Articular chondrocyte of knee joint (primary cell): ENCODE results near the gene DBF4. TPM values are rescaled to one million over a fixed set of nuclear protein-coding genes. Genes with fewer than 3 reads are reported as not detected.

ENCODE experiments used
- total RNA-seq: library from RNA; depleted of rRNA; stranded (reverse); fragments of >200 nt; gene quantifications from 2 replicates; pipeline ENCODE4 v1.2.3, GENCODE V29; 2012

DBF4 gene, protein sequence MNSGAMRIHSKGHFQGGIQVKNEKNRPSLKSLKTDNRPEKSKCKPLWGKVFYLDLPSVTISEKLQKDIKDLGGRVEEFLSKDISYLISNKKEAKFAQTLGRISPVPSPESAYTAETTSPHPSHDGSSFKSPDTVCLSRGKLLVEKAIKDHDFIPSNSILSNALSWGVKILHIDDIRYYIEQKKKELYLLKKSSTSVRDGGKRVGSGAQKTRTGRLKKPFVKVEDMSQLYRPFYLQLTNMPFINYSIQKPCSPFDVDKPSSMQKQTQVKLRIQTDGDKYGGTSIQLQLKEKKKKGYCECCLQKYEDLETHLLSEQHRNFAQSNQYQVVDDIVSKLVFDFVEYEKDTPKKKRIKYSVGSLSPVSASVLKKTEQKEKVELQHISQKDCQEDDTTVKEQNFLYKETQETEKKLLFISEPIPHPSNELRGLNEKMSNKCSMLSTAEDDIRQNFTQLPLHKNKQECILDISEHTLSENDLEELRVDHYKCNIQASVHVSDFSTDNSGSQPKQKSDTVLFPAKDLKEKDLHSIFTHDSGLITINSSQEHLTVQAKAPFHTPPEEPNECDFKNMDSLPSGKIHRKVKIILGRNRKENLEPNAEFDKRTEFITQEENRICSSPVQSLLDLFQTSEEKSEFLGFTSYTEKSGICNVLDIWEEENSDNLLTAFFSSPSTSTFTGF
- total RNA-seq, result 19.3 and 23.6 TPM in 2 replicates

DNA sequence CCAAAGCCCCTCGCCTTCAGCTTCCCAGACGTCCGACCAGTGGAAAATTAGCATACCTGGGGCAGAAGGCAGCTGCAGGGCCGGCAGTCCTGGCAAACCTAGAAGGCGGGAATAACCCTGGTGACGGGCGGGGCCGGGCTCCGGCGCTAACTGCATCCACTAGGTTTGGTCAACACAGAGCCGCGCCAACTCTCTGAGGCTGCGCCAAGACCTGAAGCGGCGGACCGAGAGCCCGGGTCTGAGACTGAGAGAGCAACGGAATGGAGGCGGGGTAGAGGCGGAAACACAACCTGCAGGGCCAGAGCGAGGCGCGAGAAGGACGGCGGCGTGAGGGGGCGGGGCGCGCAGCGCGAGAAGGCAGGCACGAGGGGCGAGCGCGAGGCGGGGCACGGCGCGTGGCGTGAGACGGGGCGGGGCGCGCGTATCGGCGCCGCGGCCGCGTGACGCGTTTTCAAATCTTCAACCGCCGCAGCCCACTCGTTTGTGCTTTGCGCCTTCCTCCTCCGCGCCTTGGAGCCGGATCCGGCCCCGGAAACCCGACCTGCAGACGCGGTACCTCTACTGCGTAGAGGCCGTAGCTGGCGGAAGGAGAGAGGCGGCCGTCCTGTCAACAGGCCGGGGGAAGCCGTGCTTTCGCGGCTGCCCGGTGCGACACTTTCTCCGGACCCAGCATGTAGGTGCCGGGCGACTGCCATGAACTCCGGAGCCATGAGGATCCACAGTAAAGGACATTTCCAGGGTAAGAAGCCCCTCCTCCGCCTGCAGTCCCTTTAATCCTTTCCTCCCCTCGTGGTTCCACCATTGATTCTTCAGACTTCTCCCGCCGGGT, at the start of gene DBF4, which contains the start of gene SLC25A40:
Gene DBF4, plus strand, starts transcription at position 454 of the 829 bp plus-strand sequence. Its CDS starts 240 bp downstream, at position 694.
Gene SLC25A40, minus strand, starts transcription at position 321 of the 829 bp plus-strand sequence. CDS start 17,633 bp downstream, outside the sequence.

DNA sequence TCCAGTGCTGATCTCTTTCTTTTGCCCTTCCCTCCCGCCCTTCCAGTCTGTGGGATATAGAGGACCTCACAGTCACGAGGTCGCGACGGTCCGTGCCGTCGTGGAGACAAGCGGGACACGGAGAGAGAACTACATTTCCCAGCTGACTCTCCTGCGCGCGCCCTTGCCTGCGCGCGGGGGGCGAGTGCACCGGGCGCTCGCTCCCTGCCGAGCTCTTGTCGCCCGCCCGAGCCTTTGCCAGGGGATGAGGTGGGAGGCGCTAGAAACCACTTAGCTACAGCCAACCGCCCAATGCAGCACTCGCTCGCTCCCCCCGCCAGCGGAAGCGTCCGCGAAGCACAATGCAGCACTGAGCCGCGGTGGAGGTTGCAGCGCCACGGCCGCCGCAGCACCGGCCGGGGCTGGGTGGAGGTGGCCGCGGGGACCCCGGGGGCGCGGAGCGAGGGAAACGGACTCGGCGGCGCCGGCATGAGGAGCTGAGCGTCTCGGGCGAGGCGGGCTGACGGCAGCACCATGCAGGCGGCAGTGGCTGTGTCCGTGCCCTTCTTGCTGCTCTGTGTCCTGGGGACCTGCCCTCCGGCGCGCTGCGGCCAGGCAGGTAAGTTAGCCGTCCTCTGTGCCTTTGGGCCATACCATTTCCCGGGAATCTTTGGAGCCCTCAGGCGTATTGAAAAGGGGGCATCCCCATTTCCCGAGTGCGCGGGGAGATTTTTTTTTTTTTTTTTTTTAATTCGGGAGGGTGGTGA, 57.8 kb downstream of the DBF4 start, which contains the start of gene ADAM22:
Gene ADAM22, plus strand, starts transcription at position 299 of the 746 bp plus-strand sequence. Its CDS starts 215 bp downstream, at position 514.

Other genes with a start within 250 kb of the DBF4 start
- gene RUNDC3B, start 248.1 kb upstream of the DBF4 start, total RNA-seq, result 0.26 and 1.4 TPM in 2 replicates
- gene SLC25A40, start 133 bp upstream of the DBF4 start, total RNA-seq, result 13.9 and 15.4 TPM in 2 replicates
- 0.65 and 1.0 TPM in 2 replicates for gene ADAM22, start 57.8 kb downstream of the DBF4 start, total RNA-seq